DOHH2 (cell line): Measurements from ENCODE around the gene KCTD5.

Experiments used
- EZH2phosphoT487 ChIP-seq: fragments of 200-600 bp; sonication (generic); IDR thresholded peaks from 2 replicates; pipeline ENCODE4 v1.6.1; 2017; ENCODE audit warnings: borderline replicate concordance, mild to moderate bottlenecking, antibody characterized with exemption, low read length, moderate library complexity, mixed read lengths
- TF ChIP-seq, protein P1 (sequence below): fragments of 200-600 bp; sonication (generic); IDR thresholded peaks from one replicate; pipeline ENCODE4 v1.5.1; 2014; ENCODE audit warnings: antibody characterized with exemption, mild to moderate bottlenecking, low read depth, low read length; ENCODE audit not compliant: poor library complexity, severe bottlenecking

DNA sequence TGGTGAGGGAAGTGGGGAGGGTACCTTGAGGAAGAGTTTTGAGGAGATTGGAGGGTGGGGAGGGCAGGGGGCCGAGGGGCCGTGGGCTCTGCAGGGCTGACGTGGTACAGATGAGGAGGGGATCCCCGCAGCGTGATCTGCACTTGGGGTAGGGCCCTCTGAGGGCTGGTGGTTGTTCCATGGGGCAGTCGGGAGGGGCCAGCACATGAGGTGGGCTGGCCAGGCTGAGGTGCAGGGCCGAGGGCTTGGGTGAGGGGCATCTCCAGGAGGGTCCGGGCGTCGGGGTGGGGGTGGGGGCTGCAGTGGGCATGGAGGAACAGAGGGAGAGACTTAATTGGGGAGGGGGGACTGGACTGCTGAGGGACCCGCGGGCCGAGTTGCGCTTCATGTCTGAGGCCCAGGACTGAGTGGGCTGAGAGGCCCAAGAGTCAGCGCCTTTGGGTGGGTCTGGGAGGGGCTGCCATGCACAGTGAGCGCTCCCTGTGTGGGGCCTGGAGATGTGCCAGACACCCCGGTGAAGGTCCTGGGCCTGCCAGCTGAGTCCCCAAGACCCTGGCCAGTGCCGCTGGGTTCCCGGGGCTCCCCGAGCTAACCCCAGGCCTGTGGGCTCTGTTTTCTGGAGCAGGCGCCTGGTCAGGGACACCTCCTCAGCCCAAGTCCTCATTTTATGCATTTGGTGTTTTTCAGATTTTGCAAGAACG lies 24.4 kb downstream of the KCTD5 start:
- TF ChIP-seq, protein P1, sequence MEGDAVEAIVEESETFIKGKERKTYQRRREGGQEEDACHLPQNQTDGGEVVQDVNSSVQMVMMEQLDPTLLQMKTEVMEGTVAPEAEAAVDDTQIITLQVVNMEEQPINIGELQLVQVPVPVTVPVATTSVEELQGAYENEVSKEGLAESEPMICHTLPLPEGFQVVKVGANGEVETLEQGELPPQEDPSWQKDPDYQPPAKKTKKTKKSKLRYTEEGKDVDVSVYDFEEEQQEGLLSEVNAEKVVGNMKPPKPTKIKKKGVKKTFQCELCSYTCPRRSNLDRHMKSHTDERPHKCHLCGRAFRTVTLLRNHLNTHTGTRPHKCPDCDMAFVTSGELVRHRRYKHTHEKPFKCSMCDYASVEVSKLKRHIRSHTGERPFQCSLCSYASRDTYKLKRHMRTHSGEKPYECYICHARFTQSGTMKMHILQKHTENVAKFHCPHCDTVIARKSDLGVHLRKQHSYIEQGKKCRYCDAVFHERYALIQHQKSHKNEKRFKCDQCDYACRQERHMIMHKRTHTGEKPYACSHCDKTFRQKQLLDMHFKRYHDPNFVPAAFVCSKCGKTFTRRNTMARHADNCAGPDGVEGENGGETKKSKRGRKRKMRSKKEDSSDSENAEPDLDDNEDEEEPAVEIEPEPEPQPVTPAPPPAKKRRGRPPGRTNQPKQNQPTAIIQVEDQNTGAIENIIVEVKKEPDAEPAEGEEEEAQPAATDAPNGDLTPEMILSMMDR, result no peak
- no peak for TF ChIP-seq EZH2phosphoT487
